Activated CD4-positive, alpha-beta T cell treated with anti-CD3 and anti-CD28 coated beads, Interleukin-2, amount 50 U/mL, for 48 hours (primary cell): ENCODE results near the gene LRRIQ4.

Experiments used
- DNase-seq, 2 experiments: peaks; one replicate each; pipeline ENCODE4 v3.0.0-alpha.2; 2020

LRRIQ4 gene

GRCh38 chr3:169863458-169863899 lies 50.8 kb downstream of the LRRIQ4 start:
- peak; percentile 72 to 81 for DNase-seq

GRCh38 chr3:169864270-169864669 lies 51.6 kb downstream of the LRRIQ4 start:
- DNase-seq, result no peak

GRCh38 chr3:169865176-169865767 lies 52.6 kb downstream of the LRRIQ4 start:
- no peak for DNase-seq

GRCh38 chr3:169867584-169868210 lies 55.0 kb downstream of the LRRIQ4 start:
- DNase-seq, result no peak

GRCh38 chr3:169868369-169868768 lies 55.7 kb downstream of the LRRIQ4 start:
- DNase-seq, result no peak

- DNase-seq, result no peak
These were observed 57.0 kb downstream of the LRRIQ4 start, which contains the start of gene LRRC31 for GRCh38 chr3:169869484-169870220. LRRC31 (minus strand) TSS chr3:169869935; CDS start chr3:169869807, 128 bp downstream.

GRCh38 chr3:169871129-169871886 lies 58.6 kb downstream of the LRRIQ4 start:
- no peak for DNase-seq

- no peak for DNase-seq
These were observed 66.4 kb downstream of the LRRIQ4 start for GRCh38 chr3:169879013-169879557.

- no peak for DNase-seq
These were observed 67.3 kb downstream of the LRRIQ4 start for GRCh38 chr3:169879845-169880575.

GRCh38 chr3:169880576-169881250 lies 68.0 kb downstream of the LRRIQ4 start:
- no peak for DNase-seq

- DNase-seq, result no peak
These were observed 74.0 kb downstream of the LRRIQ4 start for GRCh38 chr3:169886671-169887070.
